Body of pancreas (tissue), 4 donors: ENCODE measurements around the gene CBY3.

ENCODE experiments used
- POLR2A ChIP-seq, 3 donors: fragments of 450-650 bp; IDR thresholded peaks; one replicate each; pipeline ENCODE4 v1.6.1; 2016; ENCODE audit warnings: antibody characterized with exemption in 3 of 3, mild to moderate bottlenecking in 2 of 3
- TF ChIP-seq, protein P1 (sequence below), 7 experiments: fragments of 450-650 bp in 4 of 7; fragments of 200-600 bp in 3 of 7; sonication (generic) in 3 of 7; IDR thresholded peaks; one replicate each; pipeline ENCODE4 v1.5.1; 2016 to 2019; ENCODE audit warnings: antibody characterized with exemption in 7 of 7

DNA sequence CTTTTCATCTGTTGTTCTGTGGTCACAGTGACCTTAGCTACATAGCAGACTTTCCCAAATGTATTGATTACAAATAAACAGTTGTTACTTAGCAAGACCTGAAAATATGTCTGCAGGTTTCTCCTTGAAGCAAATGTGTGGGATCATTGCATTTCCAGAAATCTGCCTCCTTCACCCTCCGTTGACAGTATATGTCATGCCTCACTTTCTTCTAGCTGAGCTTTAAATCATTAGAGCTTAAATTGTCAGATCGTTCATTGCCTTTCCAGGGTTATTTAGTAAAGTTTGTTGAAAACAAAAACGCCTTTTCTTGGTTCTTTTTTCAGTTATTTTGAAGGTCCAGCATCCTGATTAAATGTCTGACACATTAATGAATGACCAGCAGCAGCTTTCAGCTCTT lies 49.5 kb upstream of the CBY3 start:
- TF ChIP-seq, protein P1, sequence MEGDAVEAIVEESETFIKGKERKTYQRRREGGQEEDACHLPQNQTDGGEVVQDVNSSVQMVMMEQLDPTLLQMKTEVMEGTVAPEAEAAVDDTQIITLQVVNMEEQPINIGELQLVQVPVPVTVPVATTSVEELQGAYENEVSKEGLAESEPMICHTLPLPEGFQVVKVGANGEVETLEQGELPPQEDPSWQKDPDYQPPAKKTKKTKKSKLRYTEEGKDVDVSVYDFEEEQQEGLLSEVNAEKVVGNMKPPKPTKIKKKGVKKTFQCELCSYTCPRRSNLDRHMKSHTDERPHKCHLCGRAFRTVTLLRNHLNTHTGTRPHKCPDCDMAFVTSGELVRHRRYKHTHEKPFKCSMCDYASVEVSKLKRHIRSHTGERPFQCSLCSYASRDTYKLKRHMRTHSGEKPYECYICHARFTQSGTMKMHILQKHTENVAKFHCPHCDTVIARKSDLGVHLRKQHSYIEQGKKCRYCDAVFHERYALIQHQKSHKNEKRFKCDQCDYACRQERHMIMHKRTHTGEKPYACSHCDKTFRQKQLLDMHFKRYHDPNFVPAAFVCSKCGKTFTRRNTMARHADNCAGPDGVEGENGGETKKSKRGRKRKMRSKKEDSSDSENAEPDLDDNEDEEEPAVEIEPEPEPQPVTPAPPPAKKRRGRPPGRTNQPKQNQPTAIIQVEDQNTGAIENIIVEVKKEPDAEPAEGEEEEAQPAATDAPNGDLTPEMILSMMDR (IDR thresholded peaks at IDR 0.05): no peak
- no peak for TF ChIP-seq POLR2A (IDR thresholded peaks at IDR 0.05)
